AG10803 (cell line): ENCODE measurements around the gene IFNA2.
"Not testable (repeated sequence)": the region's sequence is repeated elsewhere in the genome, so short reads cannot be mapped to it uniquely, and the experiment has no call there.

Experiments
- DNase-seq: peaks from one replicate; pipeline ENCODE4 v3.0.0; 2010; ENCODE audit warnings: low read depth
- H3K4me3 ChIP-seq: 2 replicates; pipeline ENCODE4 v1.5.1; 2011; ENCODE audit warnings: mild to moderate bottlenecking, low read length, control low read depth
- TF ChIP-seq, protein P1 (sequence below): conservative IDR thresholded peaks from 2 replicates; pipeline ENCODE4 v1.5.1; 2011; ENCODE audit warnings: mild to moderate bottlenecking, low read length, control low read depth, inconsistent platforms

Gene IFNA2

DNA sequence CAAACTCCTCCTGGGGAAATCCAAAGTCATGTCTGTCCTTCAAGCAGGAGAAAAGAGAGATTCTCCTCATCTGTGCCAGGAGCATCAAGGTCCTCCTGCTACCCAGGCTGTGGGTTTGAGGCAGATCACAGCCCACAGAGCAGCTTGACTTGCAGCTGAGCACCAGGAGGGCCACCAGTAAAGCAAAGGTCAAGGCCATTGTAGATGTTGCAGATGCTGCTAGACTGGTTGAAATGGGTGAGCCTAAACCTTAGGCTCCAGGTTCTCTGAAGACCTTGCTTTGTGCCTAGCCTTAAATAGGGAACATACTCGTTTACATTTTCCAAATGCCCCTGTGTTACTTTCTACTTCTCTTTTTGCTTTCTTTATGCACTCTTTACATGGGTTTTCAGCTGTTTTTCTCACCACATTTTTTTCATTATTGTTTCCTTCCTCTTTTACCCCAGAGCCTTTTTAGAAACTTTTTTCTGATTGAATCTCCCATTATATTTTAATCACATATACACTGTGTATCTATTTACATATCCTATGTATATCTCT, at the start of gene IFNA2:
Gene IFNA2 (minus strand): TSS at position 268 of the 540 bp plus-strand sequence. CDS start 69 bp downstream, at position 199.
- TF ChIP-seq, protein P1, sequence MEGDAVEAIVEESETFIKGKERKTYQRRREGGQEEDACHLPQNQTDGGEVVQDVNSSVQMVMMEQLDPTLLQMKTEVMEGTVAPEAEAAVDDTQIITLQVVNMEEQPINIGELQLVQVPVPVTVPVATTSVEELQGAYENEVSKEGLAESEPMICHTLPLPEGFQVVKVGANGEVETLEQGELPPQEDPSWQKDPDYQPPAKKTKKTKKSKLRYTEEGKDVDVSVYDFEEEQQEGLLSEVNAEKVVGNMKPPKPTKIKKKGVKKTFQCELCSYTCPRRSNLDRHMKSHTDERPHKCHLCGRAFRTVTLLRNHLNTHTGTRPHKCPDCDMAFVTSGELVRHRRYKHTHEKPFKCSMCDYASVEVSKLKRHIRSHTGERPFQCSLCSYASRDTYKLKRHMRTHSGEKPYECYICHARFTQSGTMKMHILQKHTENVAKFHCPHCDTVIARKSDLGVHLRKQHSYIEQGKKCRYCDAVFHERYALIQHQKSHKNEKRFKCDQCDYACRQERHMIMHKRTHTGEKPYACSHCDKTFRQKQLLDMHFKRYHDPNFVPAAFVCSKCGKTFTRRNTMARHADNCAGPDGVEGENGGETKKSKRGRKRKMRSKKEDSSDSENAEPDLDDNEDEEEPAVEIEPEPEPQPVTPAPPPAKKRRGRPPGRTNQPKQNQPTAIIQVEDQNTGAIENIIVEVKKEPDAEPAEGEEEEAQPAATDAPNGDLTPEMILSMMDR, result no peak
- DNase-seq, result no peak

DNA sequence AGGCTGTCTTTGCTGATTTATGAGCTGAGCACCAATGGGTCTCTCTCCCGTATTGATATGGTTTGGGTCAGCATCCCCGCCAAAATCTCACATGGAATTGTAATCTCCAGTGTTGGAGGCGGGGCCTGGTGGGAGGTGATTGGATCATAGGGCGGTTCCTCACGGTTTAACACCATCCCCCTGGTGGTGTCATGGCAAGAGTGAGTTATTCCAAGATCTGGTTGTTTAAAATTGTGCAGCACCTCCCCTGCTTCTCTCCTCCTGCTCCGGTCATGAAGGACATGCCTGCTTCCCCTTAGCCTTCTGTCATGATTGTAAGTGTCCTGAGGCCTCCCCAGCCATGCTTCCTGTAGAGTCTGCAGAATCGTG, 49.8 kb upstream of the IFNA2 start:
- not testable (repeated sequence) for H3K4me3 ChIP-seq

More for the DNA sequence above, at the start of gene IFNA2:
- H3K4me3 ChIP-seq, result no peak within 1 kb of the TSS

DNA sequence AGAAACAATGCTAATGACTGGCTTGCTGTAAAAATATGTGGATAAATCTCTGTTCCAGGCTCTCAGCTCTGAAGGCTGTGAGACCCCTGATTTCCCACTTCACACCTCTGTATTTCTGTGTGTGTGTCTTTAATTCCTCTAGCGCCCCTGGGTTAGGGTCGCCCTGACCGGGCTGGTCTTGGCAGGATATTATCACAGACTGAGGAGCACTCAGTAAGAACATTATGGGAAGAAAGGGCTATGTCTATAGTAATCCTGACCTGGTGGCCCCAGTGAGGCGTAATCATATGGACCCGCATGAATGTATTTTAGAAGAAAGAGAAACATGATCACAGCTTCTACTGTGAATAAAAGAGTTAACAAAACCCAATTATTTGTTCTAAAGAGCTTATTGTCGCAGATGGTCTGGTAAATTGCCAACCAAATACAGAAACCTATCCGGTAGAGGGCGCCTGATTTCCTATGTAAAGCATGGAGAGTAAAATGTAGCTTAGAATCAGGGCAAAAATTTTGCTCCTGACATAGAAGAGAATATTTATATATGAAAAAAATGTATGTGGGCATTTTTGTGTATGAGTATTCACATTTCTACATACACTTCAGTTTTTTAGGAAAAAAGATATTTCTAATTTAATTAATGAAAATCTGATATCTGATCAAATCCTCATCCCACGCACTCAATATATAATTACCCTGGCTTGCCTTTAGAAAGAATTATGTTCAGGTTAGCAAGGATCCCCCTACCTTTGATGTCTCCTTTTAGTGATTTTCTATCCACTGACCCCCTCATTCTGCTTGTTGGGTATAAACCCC, 49.2 kb upstream of the IFNA2 start:
- peak; percentile 79 for DNase-seq
- H3K4me3 ChIP-seq, result no peak overlapping the region
- TF ChIP-seq, protein P1, result peak; percentile 79

More for the DNA sequence above, 49.8 kb upstream of the IFNA2 start:
- not testable (repeated sequence) for DNase-seq

DNA sequence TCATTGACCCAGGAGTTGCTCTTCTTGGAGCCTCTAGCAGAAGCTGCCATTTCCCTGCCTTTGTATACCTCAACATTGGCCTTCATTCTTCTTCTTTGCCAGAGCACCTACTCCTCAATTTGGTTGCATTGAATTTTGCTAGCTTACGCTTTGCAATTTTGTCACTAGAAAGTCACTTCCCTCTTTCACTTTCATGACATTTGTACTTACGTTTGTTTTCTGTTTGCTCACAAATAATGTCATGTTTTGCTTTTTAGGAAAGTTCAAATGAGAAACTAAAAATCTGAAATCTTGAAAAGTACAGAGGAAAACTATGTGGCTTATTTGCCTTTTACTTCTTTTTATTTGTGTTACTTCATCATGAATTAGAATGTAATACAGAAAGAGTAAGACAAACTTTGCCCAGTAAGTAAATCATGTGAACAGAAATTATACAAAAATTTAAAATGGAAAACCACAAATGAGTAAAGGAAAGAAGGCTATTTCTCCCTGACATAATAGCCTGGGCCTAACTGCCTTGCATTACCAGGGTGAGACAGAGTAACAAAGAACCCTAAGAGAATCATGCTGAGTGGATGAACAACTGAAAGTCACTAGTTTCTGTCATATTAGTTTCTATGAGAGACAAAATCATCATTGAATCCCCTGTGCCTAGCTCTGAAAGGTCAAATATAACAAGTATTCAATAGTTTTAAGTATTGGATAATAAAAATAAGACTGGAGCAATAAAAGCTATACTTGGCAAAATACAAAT, 47.7 kb upstream of the IFNA2 start:
- TF ChIP-seq, protein P1, result no peak
- H3K4me3 ChIP-seq, result no peak overlapping the region

DNA sequence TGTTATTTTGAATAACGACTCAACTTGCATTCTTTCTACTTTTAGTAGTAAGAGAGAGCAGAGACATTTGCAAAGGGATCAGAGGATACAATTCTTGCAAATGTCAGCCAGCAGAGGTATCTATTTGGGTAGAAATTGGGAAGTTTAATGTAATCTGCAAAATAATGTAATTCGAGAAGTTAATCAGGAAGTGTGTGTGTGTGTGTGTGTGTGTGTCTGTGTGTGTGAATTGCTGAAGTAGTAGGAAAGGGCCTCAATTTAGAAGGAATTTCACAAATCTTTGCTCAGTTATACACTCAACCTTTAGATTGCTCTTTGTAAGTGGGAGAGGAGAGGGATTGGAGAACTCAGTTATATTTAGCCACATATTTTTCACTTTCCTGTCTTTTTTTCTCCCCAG, 44.0 kb upstream of the IFNA2 start:
- H3K4me3 ChIP-seq, result no peak overlapping the region
- DNase-seq, result no peak
- TF ChIP-seq, protein P1, result no peak

More for the DNA sequence above, 47.7 kb upstream of the IFNA2 start:
- DNase-seq, result no peak

DNA sequence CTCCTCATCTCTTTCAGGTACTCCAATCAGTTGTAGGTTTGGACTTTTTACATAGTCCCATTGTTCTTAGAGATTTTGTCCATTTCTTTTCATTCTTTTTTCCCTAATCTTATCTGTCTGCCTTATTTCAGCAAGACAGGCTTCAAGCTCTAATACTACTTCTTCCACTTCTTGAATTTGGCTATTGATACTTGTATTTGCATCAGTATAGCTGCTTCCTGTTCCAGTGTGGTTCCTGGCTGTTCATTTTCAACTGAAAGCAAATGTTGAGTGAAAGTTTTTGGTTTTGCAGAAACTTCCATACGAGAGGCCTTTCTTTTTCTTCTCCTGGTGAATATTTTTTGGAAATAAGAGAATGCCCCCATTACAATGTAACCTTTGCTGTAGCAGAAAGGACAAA, 43.0 kb upstream of the IFNA2 start:
- TF ChIP-seq, protein P1, result no peak
- DNase-seq, result no peak
- H3K4me3 ChIP-seq, result no peak overlapping the region

DNA sequence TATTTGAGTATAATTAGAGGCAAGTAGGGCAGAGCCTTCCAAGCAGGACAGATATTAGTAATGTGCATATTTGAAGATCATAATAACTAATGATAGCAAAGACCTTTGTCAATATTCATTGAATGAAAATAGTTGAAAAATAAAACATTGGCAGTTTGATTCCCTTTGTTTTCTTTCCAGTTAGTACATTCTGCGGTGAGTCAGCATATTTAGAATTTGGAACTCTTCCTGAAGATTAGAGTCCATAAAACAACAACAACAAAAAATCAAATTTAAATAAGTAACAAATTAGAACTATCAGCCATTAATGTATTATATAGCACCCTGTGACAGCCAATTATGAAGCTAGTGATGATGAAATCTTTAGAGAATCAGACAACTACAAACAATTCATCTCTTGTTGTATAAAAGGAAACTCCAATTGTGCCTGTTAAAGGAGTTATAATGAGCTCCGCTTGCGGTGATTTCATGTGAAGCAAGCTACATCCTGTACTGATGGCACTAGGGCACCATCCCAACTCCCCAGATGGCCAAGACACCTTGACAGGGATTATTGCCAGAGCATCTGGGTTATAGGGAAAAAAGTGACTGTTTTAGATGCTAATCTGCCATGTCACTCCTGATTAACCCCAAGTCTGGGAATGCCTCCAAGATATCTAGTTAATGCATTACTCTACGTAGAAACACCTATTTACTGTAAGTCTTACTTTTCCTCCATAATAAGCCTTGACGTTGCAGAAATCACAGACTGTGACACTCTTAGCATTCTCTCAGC, 30.5 kb upstream of the IFNA2 start:
- no peak overlapping the region for H3K4me3 ChIP-seq
- DNase-seq, result no peak
- TF ChIP-seq, protein P1, result no peak
